ENCODE measurements around the gene TTC39B. TPM values are rescaled to one million over a fixed set of nuclear protein-coding genes. Genes with fewer than 3 reads are reported as not detected.

TTC39B gene
- total RNA-seq, 6 experiments from 2014 or later: 4.5 to 9.9 (median 7.6) TPM

- H3K4me3 ChIP-seq: no peak overlapping the region
- H3K4me1 ChIP-seq: peaks cover 0 to 5% (median 0%) of the 10 kb centered on the region in 4 donors
- ATAC-seq (no peak), DNase-seq (no peak)
- no peak overlapping the region for H3K27ac ChIP-seq
- 47% methylated on average over 3 of the region's 3 CpGs for WGBS (ENCODE audit: insufficient coverage, low coverage, low lambda C conversion rate, missing lambda C conversion rate)
- no peaks in the 10 kb centered on the region for H3K9me3 ChIP-seq
- intact Hi-C loops (cut with DNase I): no loop called here
- TF ChIP-seq POLR2A (IDR thresholded peaks at IDR 0.05) (no peak), CTCF (IDR thresholded peaks at IDR 0.05) (no peak)
- no peaks in the 10 kb centered on the region for H3K36me3 ChIP-seq
- H3K27me3 ChIP-seq: no peaks in the 10 kb centered on the region
Measured at GRCh38 chr9:15133488-15133887, 173.5 kb downstream of the TTC39B start.

DNA sequence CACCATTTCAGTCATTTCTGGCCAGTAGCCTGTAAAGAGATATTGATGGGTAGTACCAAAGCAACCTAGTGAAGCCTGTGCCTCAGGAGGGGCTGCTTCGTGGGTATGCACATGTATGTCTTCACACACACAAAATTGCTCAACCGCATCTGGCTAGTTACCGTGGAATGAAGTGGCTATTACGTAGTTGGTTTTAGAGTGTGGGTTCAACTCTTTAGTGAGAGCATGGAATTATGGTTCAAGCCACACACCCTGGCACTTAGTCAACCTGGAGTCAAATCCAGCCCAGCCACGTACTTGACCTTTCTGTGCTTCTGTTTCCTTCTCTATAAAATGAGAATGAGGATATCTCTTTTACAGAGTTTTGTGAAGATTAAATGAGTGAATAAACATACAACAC is 174.9 kb downstream of the TTC39B start:
- 54% methylated on average over 2 of the region's 5 CpGs for WGBS (ENCODE audit: insufficient coverage, low coverage, low lambda C conversion rate, missing lambda C conversion rate)
- DNase-seq: no peak
- intact Hi-C loops (cut with DNase I): no loop called here

GRCh38 chr9:15131094-15131493 is 175.9 kb downstream of the TTC39B start:
- Histone ChIP-seq H3K9me3 (no peaks in the 10 kb centered on the region), H3K4me3 (no peak overlapping the region), H3K27me3 (no peaks in the 10 kb centered on the region), H3K36me3 (no peaks in the 10 kb centered on the region), H3K4me1 (peaks cover 0 to 5% (median 0%) of the 10 kb centered on the region in 4 donors), H3K27ac (no peak overlapping the region)
- ATAC-seq: no peak
- intact Hi-C loops (cut with DNase I): no loop called here
- no peak for TF ChIP-seq CTCF (IDR thresholded peaks at IDR 0.05)
- TF ChIP-seq POLR2A (IDR thresholded peaks at IDR 0.05): no peak
- no peak for DNase-seq
- WGBS (ENCODE audit: insufficient coverage, low coverage, low lambda C conversion rate, missing lambda C conversion rate): 94% methylated on average over 5 of the region's 5 CpGs

More for the DNA sequence above, 174.9 kb downstream of the TTC39B start:
- no peak overlapping the region for H3K4me3 ChIP-seq
- peaks cover 0 to 5% (median 0%) of the 10 kb centered on the region in 4 donors for H3K4me1 ChIP-seq
- H3K27ac ChIP-seq: no peak overlapping the region
- no peaks in the 10 kb centered on the region for H3K27me3 ChIP-seq
- ATAC-seq: no peak
- no peaks in the 10 kb centered on the region for H3K36me3 ChIP-seq
- H3K9me3 ChIP-seq: no peaks in the 10 kb centered on the region
- TF ChIP-seq CTCF (IDR thresholded peaks at IDR 0.05) (no peak), POLR2A (IDR thresholded peaks at IDR 0.05) (no peak)

DNA sequence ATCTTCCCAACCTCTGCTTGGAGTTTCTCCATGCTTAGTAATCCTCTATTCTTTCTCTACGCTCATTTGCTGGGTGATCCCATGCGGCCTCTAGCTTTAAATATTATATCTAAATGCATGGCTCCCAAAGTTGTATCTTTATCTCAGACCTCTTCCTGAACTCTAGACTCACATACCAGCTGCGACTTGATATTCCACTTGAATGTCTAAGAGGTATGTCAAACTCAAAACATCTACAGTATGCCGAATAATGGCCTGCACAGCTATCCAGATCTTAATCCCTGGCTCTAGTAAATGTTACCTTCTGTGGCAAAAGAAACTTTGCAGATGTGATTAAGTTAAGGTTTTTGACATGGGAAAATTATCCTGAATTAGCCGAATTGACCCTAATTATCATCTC is 179.2 kb downstream of the TTC39B start:
- Histone ChIP-seq H3K4me3 (no peak overlapping the region), H3K9me3 (no peaks in the 10 kb centered on the region), H3K27me3 (no peaks in the 10 kb centered on the region), H3K27ac (no peak overlapping the region), H3K4me1 (no peaks in the 10 kb centered on the region), H3K36me3 (no peaks in the 10 kb centered on the region)
- no peak for DNase-seq
- TF ChIP-seq POLR2A (IDR thresholded peaks at IDR 0.05) (no peak), CTCF (IDR thresholded peaks at IDR 0.05) (no peak)
- intact Hi-C loops (cut with DNase I): no loop called here
- ATAC-seq: no peak
- WGBS (ENCODE audit: insufficient coverage, low coverage, low lambda C conversion rate, missing lambda C conversion rate): 79% methylated on average over 5 of the region's 5 CpGs

DNA sequence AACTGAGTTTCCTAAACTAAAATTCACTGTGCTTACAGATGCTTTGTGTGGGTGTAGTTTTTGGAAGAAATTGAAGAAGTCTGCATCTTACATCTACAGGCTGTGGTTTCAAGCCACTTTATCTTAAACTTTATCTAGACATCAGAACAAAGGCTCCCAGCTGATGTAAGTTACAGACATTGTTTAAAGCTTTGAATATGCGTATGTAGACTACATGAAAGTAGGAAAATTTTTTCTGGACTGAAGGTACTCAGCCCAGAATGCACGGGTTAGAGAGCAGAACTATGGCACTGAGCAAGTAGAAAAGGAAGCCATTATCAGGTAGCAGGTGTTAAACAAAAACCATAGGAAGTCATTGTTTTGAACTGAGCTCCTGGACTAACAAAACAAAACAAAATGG is 185.4 kb downstream of the TTC39B start:
- no peaks in the 10 kb centered on the region for H3K9me3 ChIP-seq
- H3K36me3 ChIP-seq: no peaks in the 10 kb centered on the region
- H3K27me3 ChIP-seq: no peaks in the 10 kb centered on the region
- TF ChIP-seq CTCF (IDR thresholded peaks at IDR 0.05) (no peak), POLR2A (IDR thresholded peaks at IDR 0.05) (no peak)
- intact Hi-C loops (cut with DNase I): no loop called here
- H3K4me3 ChIP-seq: no peak overlapping the region
- no peak overlapping the region for H3K27ac ChIP-seq
- WGBS (ENCODE audit: insufficient coverage, low coverage, low lambda C conversion rate, missing lambda C conversion rate): 53% methylated on average over 2 of the region's 2 CpGs
- no peak for ATAC-seq
- no peak for DNase-seq
- no peaks in the 10 kb centered on the region for H3K4me1 ChIP-seq
